ENCODE results near the gene METTL9. TPM values are rescaled to one million over a fixed set of nuclear protein-coding genes. Genes with fewer than 3 reads are reported as not detected.

Gene METTL9
- total RNA-seq, 1 experiment from 2014 or later, result 67.6 TPM

DNA sequence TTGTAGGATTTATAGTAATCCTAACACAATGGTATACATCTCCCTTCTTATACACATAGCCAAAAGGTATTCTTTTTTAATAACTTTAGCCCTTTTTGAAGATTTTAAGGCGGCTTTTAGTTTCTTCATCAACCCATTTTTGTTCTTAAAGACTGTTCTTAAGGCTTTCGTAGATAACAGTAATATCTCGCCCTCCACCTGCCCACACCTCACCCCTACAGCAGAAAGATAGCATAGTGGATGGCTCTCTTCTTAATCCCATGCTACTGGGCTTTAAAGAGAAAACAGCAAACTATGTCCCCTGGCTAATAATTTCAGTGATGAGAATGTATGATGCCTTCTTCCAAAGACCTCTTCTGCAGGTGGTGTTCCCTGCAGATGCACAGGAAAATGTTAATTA lies 44.4 kb downstream of the METTL9 start:
- TF ChIP-seq CTCF (IDR thresholded peaks at IDR 0.05; ENCODE audit: unreplicated experiment), result no peak
- H3K27ac Mint-ChIP-seq (ENCODE audit: low read depth, unreplicated experiment), result no peak overlapping the region
- no peaks in the 10 kb centered on the region for H3K9me3 Mint-ChIP-seq (ENCODE audit: unreplicated experiment)
- H3K4me3 Mint-ChIP-seq (ENCODE audit: unreplicated experiment), result no peak overlapping the region
- ChIA-PET CTCF (interaction anchor here (0.6 to 12.5 kb wide), 4 partner anchors 13 to 298 kb away, joined by 3 to 104 read pairs (median 3); no protein-coding TSS in a partner anchor), POLR2A (no interaction called here)
- no peak for DNase-seq (ENCODE audit: unreplicated experiment)
- H3K36me3 Mint-ChIP-seq (ENCODE audit: insufficient read depth, unreplicated experiment), result no peaks in the 10 kb centered on the region
- no TSS peak for BruUV-seq (replicated peaks)
- H3K4me1 Mint-ChIP-seq (ENCODE audit: insufficient read depth, unreplicated experiment), result peaks cover under 1% of the 10 kb centered on the region
- intact Hi-C loops (cut with micrococcal nuclease), result no loop called here
- H3K27me3 Mint-ChIP-seq (ENCODE audit: insufficient read depth, unreplicated experiment), result no peaks in the 10 kb centered on the region

DNA sequence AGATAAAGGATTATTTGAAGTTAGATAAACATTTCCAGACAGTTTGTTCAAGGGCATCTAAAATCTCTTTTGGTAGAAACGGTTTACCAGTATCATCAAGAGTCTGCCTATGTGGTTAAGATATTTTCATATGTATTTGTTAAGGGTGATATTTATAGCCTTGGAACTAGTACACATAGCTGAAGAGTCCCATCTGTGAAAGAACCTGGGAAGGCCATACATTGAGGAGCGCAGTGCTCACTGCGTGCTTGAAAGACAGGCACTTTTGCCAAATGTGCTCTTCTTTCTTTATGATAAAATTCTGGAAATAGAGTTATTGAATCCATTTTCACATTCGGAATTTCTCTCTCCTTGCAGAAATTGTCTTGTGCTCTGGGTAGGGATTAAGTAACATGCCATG lies 45.3 kb downstream of the METTL9 start:
- no peaks in the 10 kb centered on the region for H3K36me3 Mint-ChIP-seq (ENCODE audit: insufficient read depth, unreplicated experiment)
- intact Hi-C loops (cut with micrococcal nuclease), result no loop called here
- no peaks in the 10 kb centered on the region for H3K9me3 Mint-ChIP-seq (ENCODE audit: unreplicated experiment)
- no TSS peak for BruUV-seq (replicated peaks)
- H3K27me3 Mint-ChIP-seq (ENCODE audit: insufficient read depth, unreplicated experiment), result no peaks in the 10 kb centered on the region
- H3K4me3 Mint-ChIP-seq (ENCODE audit: unreplicated experiment), result no peak overlapping the region
- ChIA-PET POLR2A (interaction anchor here (0.6 kb wide), 1 partner anchor 494 kb away, joined by 3 read pairs; no protein-coding TSS in a partner anchor), CTCF (interaction anchor here (1.7 to 12.5 kb wide), 2 partner anchors 12 to 64 kb away, joined by 10 to 104 read pairs; no protein-coding TSS in a partner anchor)
- H3K4me1 Mint-ChIP-seq (ENCODE audit: insufficient read depth, unreplicated experiment), result no peaks in the 10 kb centered on the region
- no peak for DNase-seq (ENCODE audit: unreplicated experiment)
- H3K27ac Mint-ChIP-seq (ENCODE audit: low read depth, unreplicated experiment), result no peak overlapping the region
- no peak for TF ChIP-seq CTCF (IDR thresholded peaks at IDR 0.05; ENCODE audit: unreplicated experiment)

- no peaks in the 10 kb centered on the region for H3K27me3 Mint-ChIP-seq (ENCODE audit: insufficient read depth, unreplicated experiment)
- no peaks in the 10 kb centered on the region for H3K36me3 Mint-ChIP-seq (ENCODE audit: insufficient read depth, unreplicated experiment)
- intact Hi-C loops (cut with micrococcal nuclease), result no loop called here
- H3K4me1 Mint-ChIP-seq (ENCODE audit: insufficient read depth, unreplicated experiment), result no peaks in the 10 kb centered on the region
- no peak overlapping the region for H3K27ac Mint-ChIP-seq (ENCODE audit: low read depth, unreplicated experiment)
- H3K9me3 Mint-ChIP-seq (ENCODE audit: unreplicated experiment), result no peaks in the 10 kb centered on the region
- BruUV-seq (replicated peaks), result no TSS peak
- no peak overlapping the region for H3K4me3 Mint-ChIP-seq (ENCODE audit: unreplicated experiment)
- CTCF ChIA-PET, result interaction anchor here (1.7 to 12.5 kb wide), 2 partner anchors 11 to 63 kb away, joined by 10 to 104 read pairs; no protein-coding TSS in a partner anchor
- no peak for DNase-seq (ENCODE audit: unreplicated experiment)
- POLR2A ChIA-PET, result interaction anchor here (0.6 kb wide), 1 partner anchor 493 kb away, joined by 3 read pairs; no protein-coding TSS in a partner anchor
- no peak for TF ChIP-seq CTCF (IDR thresholded peaks at IDR 0.05; ENCODE audit: unreplicated experiment)
Observed at GRCh38 chr16:21645261-21645721, 45.9 kb downstream of the METTL9 start.

DNA sequence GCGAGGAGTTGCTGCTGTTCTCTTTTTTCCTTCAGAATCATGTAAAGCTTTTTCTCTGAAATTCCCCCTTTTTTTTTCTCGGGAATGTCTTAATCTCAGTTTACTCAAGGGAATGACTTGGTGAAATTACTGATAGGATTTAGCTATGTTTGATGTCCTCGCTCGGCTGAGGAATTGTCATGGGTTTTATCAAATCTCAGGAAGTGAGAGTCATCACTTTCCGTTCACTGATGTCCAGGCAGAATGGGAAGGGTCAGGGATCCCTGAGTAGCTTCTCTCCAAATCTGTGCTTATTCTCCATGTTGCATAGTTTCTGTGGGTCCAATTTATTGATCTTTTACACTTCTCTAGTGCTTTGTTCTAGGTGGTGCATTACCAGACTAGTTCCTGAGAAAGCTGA lies 46.7 kb downstream of the METTL9 start:
- Mint-ChIP-seq H3K36me3 (ENCODE audit: insufficient read depth, unreplicated experiment) (no peaks in the 10 kb centered on the region), H3K4me1 (ENCODE audit: insufficient read depth, unreplicated experiment) (no peaks in the 10 kb centered on the region), H3K27ac (ENCODE audit: low read depth, unreplicated experiment) (no peak overlapping the region), H3K27me3 (ENCODE audit: insufficient read depth, unreplicated experiment) (no peaks in the 10 kb centered on the region), H3K4me3 (ENCODE audit: unreplicated experiment) (no peak overlapping the region), H3K9me3 (ENCODE audit: unreplicated experiment) (no peaks in the 10 kb centered on the region)
- no TSS peak for BruUV-seq (replicated peaks)
- intact Hi-C loops (cut with micrococcal nuclease), result no loop called here
- DNase-seq (ENCODE audit: unreplicated experiment), result no peak
- ChIA-PET POLR2A (interaction anchor here (0.6 kb wide), 1 partner anchor 60 kb away, joined by 4 read pairs; no protein-coding TSS in a partner anchor), CTCF (interaction anchor here (1.0 to 12.5 kb wide), 4 partner anchors 11 to 65 kb away, joined by 3 to 104 read pairs (median 8); no protein-coding TSS in a partner anchor)
- TF ChIP-seq CTCF (IDR thresholded peaks at IDR 0.05; ENCODE audit: unreplicated experiment), result no peak

Measured in MCF 10A (cell line).